Stomach (tissue), 9 donors: ENCODE measurements around the gene BRWD1. TPM values are rescaled to one million over a fixed set of nuclear protein-coding genes. Genes with fewer than 3 reads are reported as not detected.

Experiments used
- DNase-seq, 2 donors: peaks; one replicate each; pipeline versions ENCODE4 v3.0.0 to v3.0.0-alpha.2; 2013 to 2019
- H3K27ac ChIP-seq, 5 donors: fragments of 200-600 bp in 4 of 5; sonication (generic) in 4 of 5; one replicate each; pipeline ENCODE4 v1.5.1; 2013 to 2019; ENCODE audit warnings: mild to moderate bottlenecking in 1 of 5, moderate library complexity in 1 of 5
- H3K27me3 ChIP-seq, 3 donors: fragments of 200-600 bp; sonication (generic); one replicate each; pipeline ENCODE4 v1.5.1; 2017 to 2019; ENCODE audit warnings: mixed run types in 1 of 3
- H3K36me3 ChIP-seq, 4 donors: fragments of 200-600 bp; sonication (generic); 1 replicate in 3 of 4; 2 replicates in 1 of 4; pipeline ENCODE4 v1.5.1; 2016 to 2019
- H3K4me1 ChIP-seq, 4 donors: fragments of 200-600 bp; sonication (generic); one replicate each; pipeline ENCODE4 v1.5.1; 2016 to 2019
- H3K4me3 ChIP-seq, 4 donors: fragments of 200-600 bp; sonication (generic) in 3 of 4; one replicate each; pipeline ENCODE4 v1.5.1; 2016 to 2019; ENCODE audit warnings: mild to moderate bottlenecking in 1 of 4
- H3K9me3 ChIP-seq, 4 donors: fragments of 200-600 bp; sonication (generic); one replicate each; pipeline ENCODE4 v1.5.1; 2016 to 2019
- EP300 ChIP-seq: sonication (generic); formaldehyde crosslinking; IDR thresholded peaks from one replicate; pipeline ENCODE4 v1.6.1; 2017; ENCODE audit warnings: antibody characterized with exemption
- POLR2A ChIP-seq, 4 donors: fragments of 450-650 bp; IDR thresholded peaks; one replicate each; pipeline ENCODE4 v1.6.1; 2016; ENCODE audit warnings: antibody characterized with exemption in 4 of 4, control low read depth in 2 of 4, mild to moderate bottlenecking in 1 of 4, moderate library complexity in 1 of 4
- POLR2AphosphoS5 ChIP-seq, 3 donors: sonication (generic); formaldehyde crosslinking; IDR thresholded peaks; one replicate each; pipeline ENCODE4 v1.6.1; 2016; ENCODE audit warnings: antibody characterized with exemption in 3 of 3
- WGBS, 5 donors: extraction: QIAGEN DNeasy Blood & Tissue Kit in 3 of 5; methylation state at CpG; one replicate each; pipeline versions ENCODE4 v1.1.5 to v1.1.7; 2013 to 2018; 5-methylcytosine and 5-hydroxymethylcytosine counted together
- intact Hi-C: fragments of 100-400 bp; cut with DNase I; formaldehyde crosslinking; loops from one replicate; pipeline ENCODE4 v1.15.1; 2023; ENCODE audit warnings: low total_unique reads
- polyA plus RNA-seq, 3 donors: library from polyadenylated mRNA; stranded (reverse); fragments of 200-250 nt; gene quantifications; one replicate each; pipeline ENCODE4 v1.2.3, GENCODE V29; 2013
- total RNA-seq, 5 donors: library from RNA; depleted of rRNA; stranded (reverse); fragments of >200 nt; gene quantifications; one replicate each; pipeline versions ENCODE4 v1.1.0 to v1.2.3, GENCODE V29; 2014 to 2016
- TF ChIP-seq, protein P1 (sequence below), 7 experiments: fragments of 450-650 bp in 4 of 7; fragments of 200-600 bp in 3 of 7; sonication (generic) in 3 of 7; IDR thresholded peaks; one replicate each; pipeline ENCODE4 v1.5.1; 2016 to 2019; ENCODE audit warnings: antibody characterized with exemption in 7 of 7, control low read depth in 2 of 7, mild to moderate bottlenecking in 1 of 7
- donor health status: healthy with polysubstance abuse.
- donor health status: Bipolar disorder and iron deficiency.
- donor health status: healthy.

BRWD1 gene
- total and polyA plus RNA-seq, 8 donors, result 5.9 to 216 (median 56.9) TPM

DNA sequence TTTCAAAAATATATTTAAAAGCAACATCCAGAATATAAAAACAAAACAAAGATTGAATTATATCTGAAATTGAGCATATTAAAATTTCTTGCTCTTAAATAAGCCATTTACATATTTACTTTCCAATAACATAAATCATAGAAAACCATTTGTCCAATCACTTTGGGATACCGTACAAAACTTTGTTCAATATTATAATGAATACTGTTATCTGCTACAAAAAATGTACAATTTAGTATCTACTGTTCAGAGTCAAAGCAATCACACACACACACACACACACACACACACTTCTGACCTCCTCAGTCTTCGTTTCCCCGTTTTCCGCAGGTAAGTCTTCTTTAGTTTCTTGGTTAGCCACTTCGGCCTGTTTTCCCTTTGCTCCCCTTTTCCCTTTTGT, 31.4 kb upstream of the BRWD1 start:
- 66 to 84% (median 73%) methylated on average over 5 of the region's 5 CpGs for WGBS, 5 donors
- H3K4me3 ChIP-seq, result no peak overlapping the region
- no peak for DNase-seq
- intact Hi-C loops, result no loop called here
- H3K27me3 ChIP-seq, result no peaks in the 10 kb centered on the region
- H3K9me3 ChIP-seq, result no peaks in the 10 kb centered on the region
- H3K36me3 ChIP-seq, result peaks cover 25 to 50% (median 42%) of the 10 kb centered on the region in 4 donors
- H3K4me1 ChIP-seq, result peaks cover 19 to 43% (median 27%) of the 10 kb centered on the region in 4 donors
- H3K27ac ChIP-seq, result no peak overlapping the region
- TF ChIP-seq POLR2AphosphoS5 (IDR thresholded peaks at IDR 0.05) (no peak), EP300 (no peak), POLR2A (IDR thresholded peaks at IDR 0.05) (no peak)
- TF ChIP-seq, protein P1, sequence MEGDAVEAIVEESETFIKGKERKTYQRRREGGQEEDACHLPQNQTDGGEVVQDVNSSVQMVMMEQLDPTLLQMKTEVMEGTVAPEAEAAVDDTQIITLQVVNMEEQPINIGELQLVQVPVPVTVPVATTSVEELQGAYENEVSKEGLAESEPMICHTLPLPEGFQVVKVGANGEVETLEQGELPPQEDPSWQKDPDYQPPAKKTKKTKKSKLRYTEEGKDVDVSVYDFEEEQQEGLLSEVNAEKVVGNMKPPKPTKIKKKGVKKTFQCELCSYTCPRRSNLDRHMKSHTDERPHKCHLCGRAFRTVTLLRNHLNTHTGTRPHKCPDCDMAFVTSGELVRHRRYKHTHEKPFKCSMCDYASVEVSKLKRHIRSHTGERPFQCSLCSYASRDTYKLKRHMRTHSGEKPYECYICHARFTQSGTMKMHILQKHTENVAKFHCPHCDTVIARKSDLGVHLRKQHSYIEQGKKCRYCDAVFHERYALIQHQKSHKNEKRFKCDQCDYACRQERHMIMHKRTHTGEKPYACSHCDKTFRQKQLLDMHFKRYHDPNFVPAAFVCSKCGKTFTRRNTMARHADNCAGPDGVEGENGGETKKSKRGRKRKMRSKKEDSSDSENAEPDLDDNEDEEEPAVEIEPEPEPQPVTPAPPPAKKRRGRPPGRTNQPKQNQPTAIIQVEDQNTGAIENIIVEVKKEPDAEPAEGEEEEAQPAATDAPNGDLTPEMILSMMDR (IDR thresholded peaks at IDR 0.05), result no peak

DNA sequence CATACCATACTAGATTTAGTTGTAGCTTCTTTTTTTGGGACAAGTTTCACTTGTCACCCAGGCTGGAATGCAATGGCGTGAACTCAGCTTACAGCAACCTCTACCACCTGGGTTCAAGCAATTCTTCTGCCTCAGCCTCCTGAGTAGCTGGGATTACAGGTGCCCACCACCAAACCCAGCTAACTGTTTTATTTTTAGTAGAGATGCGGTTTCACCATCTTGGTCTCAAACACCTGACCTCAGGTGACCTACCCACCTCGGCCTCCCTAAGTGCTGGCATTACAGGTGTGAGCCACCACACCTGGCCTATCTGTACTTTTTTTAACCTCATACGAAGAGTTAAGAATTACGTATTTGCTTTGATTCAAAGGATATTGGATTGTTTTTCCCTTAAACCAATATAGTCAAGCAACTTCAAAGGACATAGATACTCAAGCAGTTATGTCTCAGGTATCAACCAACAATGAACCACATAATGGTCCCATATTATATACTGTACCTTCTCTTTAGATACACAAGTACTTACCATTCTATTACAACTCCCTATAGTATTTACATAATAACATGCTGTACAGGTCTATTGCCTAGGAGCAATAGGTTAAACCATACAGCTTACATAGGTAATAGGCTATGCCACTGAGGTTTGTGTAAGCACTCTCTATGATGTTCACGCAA, 28.0 kb upstream of the BRWD1 start:
- TF ChIP-seq POLR2A (IDR thresholded peaks at IDR 0.05) (no peak), EP300 (no peak), POLR2AphosphoS5 (IDR thresholded peaks at IDR 0.05) (no peak)
- TF ChIP-seq, protein P1 (IDR thresholded peaks at IDR 0.05), result no peak
- no peak for DNase-seq
- Histone ChIP-seq H3K27ac (no peak overlapping the region), H3K9me3 (no peaks in the 10 kb centered on the region), H3K4me3 (no peak overlapping the region), H3K4me1 (peaks cover 5 to 24% (median 13%) of the 10 kb centered on the region in 4 donors), H3K36me3 (peaks cover 25 to 50% (median 42%) of the 10 kb centered on the region in 4 donors), H3K27me3 (no peaks in the 10 kb centered on the region)
- intact Hi-C loops, result no loop called here
- WGBS, 5 donors, result 94 to 98% (median 96%) methylated on average over 6 of the region's 6 CpGs

DNA sequence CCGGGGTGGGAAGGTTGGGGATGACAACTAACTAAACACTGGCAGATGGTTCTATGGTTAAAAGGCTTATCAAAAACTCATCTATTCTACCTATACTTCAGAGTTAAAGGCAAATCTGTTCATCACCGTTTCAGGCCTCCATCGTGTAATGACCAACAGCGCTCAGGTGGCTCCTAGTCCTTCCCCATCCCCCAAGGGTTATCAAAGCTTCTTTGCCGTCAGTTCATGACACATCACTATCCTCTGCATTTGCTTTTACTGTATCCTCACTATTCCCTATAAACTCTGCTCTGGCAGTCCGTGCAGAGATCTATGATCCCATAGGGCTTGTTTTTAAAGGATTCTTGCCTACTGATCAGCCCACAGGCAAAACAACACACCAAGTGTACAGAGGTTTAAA, 27.3 kb upstream of the BRWD1 start:
- H3K27me3 ChIP-seq, result no peaks in the 10 kb centered on the region
- peaks cover 25 to 49% (median 42%) of the 10 kb centered on the region in 4 donors for H3K36me3 ChIP-seq
- no peaks in the 10 kb centered on the region for H3K9me3 ChIP-seq
- 84 to 94% (median 90%) methylated on average over 6 of the region's 6 CpGs for WGBS, 5 donors
- TF ChIP-seq, protein P1 (IDR thresholded peaks at IDR 0.05), result no peak
- TF ChIP-seq POLR2A (IDR thresholded peaks at IDR 0.05), result no peak
- TF ChIP-seq POLR2AphosphoS5 (IDR thresholded peaks at IDR 0.05), result no peak
- no peak for TF ChIP-seq EP300
- intact Hi-C loops, result no loop called here
- DNase-seq, result no peak
- peaks cover 3 to 17% (median 9%) of the 10 kb centered on the region in 4 donors for H3K4me1 ChIP-seq
- no peak overlapping the region for H3K4me3 ChIP-seq
- no peak overlapping the region for H3K27ac ChIP-seq

DNA sequence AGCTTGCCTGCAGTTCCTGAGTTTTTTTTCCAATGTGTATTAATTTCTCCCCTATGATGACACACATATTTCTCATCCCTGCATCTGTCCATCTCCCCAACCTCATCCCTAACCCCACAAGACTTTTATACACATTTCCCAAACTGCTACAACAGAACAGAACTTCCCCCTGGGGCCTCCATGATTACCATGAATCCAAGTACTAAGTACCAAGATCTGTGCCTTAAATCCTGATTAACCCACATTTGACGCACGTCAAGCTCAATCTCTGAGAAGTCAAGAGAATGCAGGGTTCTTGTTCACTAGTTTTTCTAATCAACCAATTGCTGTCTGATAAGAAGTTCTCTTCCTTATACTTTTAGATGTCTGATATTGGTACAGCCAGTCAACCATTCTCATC, 25.8 kb upstream of the BRWD1 start:
- Histone ChIP-seq H3K4me1 (peaks cover 0 to 2% (median 0%) of the 10 kb centered on the region in 4 donors), H3K27me3 (no peaks in the 10 kb centered on the region), H3K9me3 (no peaks in the 10 kb centered on the region), H3K27ac (no peak overlapping the region), H3K36me3 (peaks cover 25 to 35% (median 33%) of the 10 kb centered on the region in 4 donors), H3K4me3 (no peak overlapping the region)
- intact Hi-C loops, result no loop called here
- no peak for DNase-seq
- WGBS, 5 donors, result 58 to 83% (median 77%) methylated on average over 2 of the region's 2 CpGs
- TF ChIP-seq POLR2A (IDR thresholded peaks at IDR 0.05) (no peak), POLR2AphosphoS5 (IDR thresholded peaks at IDR 0.05) (no peak), EP300 (no peak)
- TF ChIP-seq, protein P1 (IDR thresholded peaks at IDR 0.05), result no peak
